Activated CD8-positive, alpha-beta memory T cell treated with anti-CD3 and anti-CD28 coated beads, Interleukin-2, amount 50 U/mL, for 24 hours (primary cell): ENCODE results near the gene TRAF2.

Source experiments
- DNase-seq: peaks from one replicate; pipeline ENCODE4 v3.0.0-alpha.2; 2020; ENCODE audit errors: extremely low read depth

TRAF2 gene

GRCh38 chr9:136847088-136847825 lies 39.1 kb upstream of the TRAF2 start:
- DNase-seq: no peak

- peak; percentile 37 for DNase-seq
These were observed 38.4 kb upstream of the TRAF2 start for GRCh38 chr9:136847826-136848392.

- DNase-seq: no peak
These were observed 37.8 kb upstream of the TRAF2 start for GRCh38 chr9:136848393-136849037.

- peak; percentile 86 for DNase-seq
These were observed 37.0 kb upstream of the TRAF2 start, which contains the start of gene PHPT1 for GRCh38 chr9:136849038-136849959. Gene PHPT1 (plus strand): TSS chr9:136849409. CDS start chr9:136849431, 22 bp downstream.

- DNase-seq: no peak
These were observed 36.1 kb upstream of the TRAF2 start for GRCh38 chr9:136849960-136850865.

- no peak for DNase-seq
These were observed 35.2 kb upstream of the TRAF2 start for GRCh38 chr9:136850866-136851775.

GRCh38 chr9:136851941-136852663 lies 34.2 kb upstream of the TRAF2 start, which contains the start of gene MAMDC4:
Gene MAMDC4 (plus strand): TSS chr9:136852346. CDS start chr9:136852417, 71 bp downstream.
- no peak for DNase-seq

- no peak for DNase-seq
These were observed 33.4 kb upstream of the TRAF2 start for GRCh38 chr9:136852664-136853595.

GRCh38 chr9:136853596-136854112 lies 32.7 kb upstream of the TRAF2 start:
- DNase-seq: no peak

- DNase-seq: no peak
These were observed 32.0 kb upstream of the TRAF2 start for GRCh38 chr9:136854113-136854841.

- no peak for DNase-seq
These were observed 31.4 kb upstream of the TRAF2 start for GRCh38 chr9:136854842-136855460.

GRCh38 chr9:136855461-136856078 lies 30.7 kb upstream of the TRAF2 start:
- no peak for DNase-seq

GRCh38 chr9:136856079-136856476 lies 30.2 kb upstream of the TRAF2 start:
- no peak for DNase-seq

- DNase-seq: no peak
These were observed 29.7 kb upstream of the TRAF2 start for GRCh38 chr9:136856541-136857141.

GRCh38 chr9:136857166-136857565 lies 29.1 kb upstream of the TRAF2 start:
- DNase-seq: no peak
